ENCODE data around the gene FOXN3.

GRCh38 chr14:89227496-89227836 is 189.6 kb downstream of the FOXN3 start:
- TF ChIP-seq, protein P1, sequence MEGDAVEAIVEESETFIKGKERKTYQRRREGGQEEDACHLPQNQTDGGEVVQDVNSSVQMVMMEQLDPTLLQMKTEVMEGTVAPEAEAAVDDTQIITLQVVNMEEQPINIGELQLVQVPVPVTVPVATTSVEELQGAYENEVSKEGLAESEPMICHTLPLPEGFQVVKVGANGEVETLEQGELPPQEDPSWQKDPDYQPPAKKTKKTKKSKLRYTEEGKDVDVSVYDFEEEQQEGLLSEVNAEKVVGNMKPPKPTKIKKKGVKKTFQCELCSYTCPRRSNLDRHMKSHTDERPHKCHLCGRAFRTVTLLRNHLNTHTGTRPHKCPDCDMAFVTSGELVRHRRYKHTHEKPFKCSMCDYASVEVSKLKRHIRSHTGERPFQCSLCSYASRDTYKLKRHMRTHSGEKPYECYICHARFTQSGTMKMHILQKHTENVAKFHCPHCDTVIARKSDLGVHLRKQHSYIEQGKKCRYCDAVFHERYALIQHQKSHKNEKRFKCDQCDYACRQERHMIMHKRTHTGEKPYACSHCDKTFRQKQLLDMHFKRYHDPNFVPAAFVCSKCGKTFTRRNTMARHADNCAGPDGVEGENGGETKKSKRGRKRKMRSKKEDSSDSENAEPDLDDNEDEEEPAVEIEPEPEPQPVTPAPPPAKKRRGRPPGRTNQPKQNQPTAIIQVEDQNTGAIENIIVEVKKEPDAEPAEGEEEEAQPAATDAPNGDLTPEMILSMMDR (IDR thresholded peaks at IDR 0.05) = no peak
- TF ChIP-seq POLR2AphosphoS5 (IDR thresholded peaks at IDR 0.05) (no peak), POLR2A (IDR thresholded peaks at IDR 0.05) (no peak)

Measured in transverse colon (tissue), 4 donors.